Middle frontal gyrus (tissue), 1 donor: ENCODE measurements around the gene WNT5A.

Experiments used
- DNase-seq: peaks from one replicate; pipeline ENCODE4 v3.0.0-alpha.2; 2015; ENCODE audit warnings: low spot score; ENCODE audit errors: extremely low spot score

The WNT5A gene

GRCh38 chr3:55482496-55483195, 4.5 kb downstream of the WNT5A start:
- DNase-seq, result no peak

- no peak for DNase-seq
These were observed 5.2 kb downstream of the WNT5A start for GRCh38 chr3:55481744-55482495.

GRCh38 chr3:55480911-55481743, 6.0 kb downstream of the WNT5A start:
- DNase-seq, result no peak

GRCh38 chr3:55477306-55478303, 9.5 kb downstream of the WNT5A start:
- no peak for DNase-seq

- no peak for DNase-seq
These were observed 10.6 kb downstream of the WNT5A start for GRCh38 chr3:55476515-55476914.

GRCh38 chr3:55474213-55474632, 12.9 kb downstream of the WNT5A start:
- DNase-seq, result no peak

GRCh38 chr3:55473788-55474187, 13.3 kb downstream of the WNT5A start:
- DNase-seq, result no peak

- no peak for DNase-seq
These were observed 15.4 kb downstream of the WNT5A start for GRCh38 chr3:55471522-55472280.

GRCh38 chr3:55471084-55471483, 16.0 kb downstream of the WNT5A start:
- DNase-seq, result no peak

GRCh38 chr3:55469957-55470526, 17.1 kb downstream of the WNT5A start:
- DNase-seq, result no peak

GRCh38 chr3:55468251-55468650, 18.9 kb downstream of the WNT5A start:
- DNase-seq, result no peak

GRCh38 chr3:55467099-55467498, 20.0 kb downstream of the WNT5A start:
- DNase-seq, result no peak

GRCh38 chr3:55466526-55466925, 20.6 kb downstream of the WNT5A start:
- DNase-seq, result no peak

- DNase-seq, result no peak
These were observed 25.2 kb downstream of the WNT5A start for GRCh38 chr3:55461896-55462295.

GRCh38 chr3:55459838-55460237, 27.3 kb downstream of the WNT5A start:
- no peak for DNase-seq

- DNase-seq, result no peak
These were observed 28.8 kb downstream of the WNT5A start for GRCh38 chr3:55458181-55458790.

- DNase-seq, result no peak
These were observed 31.2 kb downstream of the WNT5A start for GRCh38 chr3:55455915-55456314.

- DNase-seq, result no peak
These were observed 32.5 kb downstream of the WNT5A start for GRCh38 chr3:55454611-55455010.

GRCh38 chr3:55453886-55454496, 33.1 kb downstream of the WNT5A start:
- no peak for DNase-seq
